OCI-LY7 (cell line): Measurements from ENCODE around the gene ZNF189.

Experiments
- EZH2phosphoT487 ChIP-seq: fragments of 200-600 bp; sonication (generic); IDR thresholded peaks from 2 replicates; pipeline ENCODE4 v1.6.1; 2018; ENCODE audit warnings: low read depth, borderline replicate concordance, mild to moderate bottlenecking, mixed run types, antibody characterized with exemption, low read length, moderate library complexity, mixed read lengths
- TF ChIP-seq, protein P1 (sequence below): fragments of 200-600 bp; sonication (generic); conservative IDR thresholded peaks from 2 replicates; pipeline ENCODE4 v1.5.1; 2014; ENCODE audit warnings: mild to moderate bottlenecking, antibody characterized with exemption, low read length, moderate library complexity, mixed read lengths

DNA sequence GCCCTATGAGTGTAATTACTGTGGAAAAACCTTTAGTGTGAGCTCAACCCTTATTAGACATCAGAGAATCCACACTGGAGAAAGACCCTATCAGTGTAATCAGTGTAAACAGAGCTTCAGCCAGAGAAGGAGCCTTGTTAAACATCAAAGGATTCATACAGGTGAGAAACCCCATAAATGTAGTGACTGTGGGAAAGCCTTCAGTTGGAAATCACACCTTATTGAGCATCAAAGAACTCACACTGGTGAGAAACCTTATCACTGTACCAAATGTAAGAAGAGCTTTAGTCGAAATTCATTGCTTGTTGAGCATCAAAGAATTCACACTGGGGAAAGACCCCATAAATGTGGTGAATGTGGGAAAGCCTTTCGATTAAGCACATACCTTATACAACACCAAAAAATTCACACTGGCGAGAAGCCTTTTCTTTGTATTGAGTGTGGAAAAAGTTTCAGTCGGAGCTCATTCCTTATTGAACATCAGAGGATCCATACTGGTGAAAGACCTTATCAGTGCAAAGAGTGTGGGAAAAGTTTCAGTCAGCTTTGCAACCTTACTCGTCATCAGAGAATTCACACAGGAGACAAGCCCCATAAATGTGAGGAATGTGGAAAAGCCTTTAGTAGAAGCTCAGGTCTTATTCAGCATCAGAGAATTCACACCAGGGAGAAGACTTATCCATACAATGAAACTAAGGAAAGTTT, 9.9 kb downstream of the ZNF189 start:
- TF ChIP-seq, protein P1, sequence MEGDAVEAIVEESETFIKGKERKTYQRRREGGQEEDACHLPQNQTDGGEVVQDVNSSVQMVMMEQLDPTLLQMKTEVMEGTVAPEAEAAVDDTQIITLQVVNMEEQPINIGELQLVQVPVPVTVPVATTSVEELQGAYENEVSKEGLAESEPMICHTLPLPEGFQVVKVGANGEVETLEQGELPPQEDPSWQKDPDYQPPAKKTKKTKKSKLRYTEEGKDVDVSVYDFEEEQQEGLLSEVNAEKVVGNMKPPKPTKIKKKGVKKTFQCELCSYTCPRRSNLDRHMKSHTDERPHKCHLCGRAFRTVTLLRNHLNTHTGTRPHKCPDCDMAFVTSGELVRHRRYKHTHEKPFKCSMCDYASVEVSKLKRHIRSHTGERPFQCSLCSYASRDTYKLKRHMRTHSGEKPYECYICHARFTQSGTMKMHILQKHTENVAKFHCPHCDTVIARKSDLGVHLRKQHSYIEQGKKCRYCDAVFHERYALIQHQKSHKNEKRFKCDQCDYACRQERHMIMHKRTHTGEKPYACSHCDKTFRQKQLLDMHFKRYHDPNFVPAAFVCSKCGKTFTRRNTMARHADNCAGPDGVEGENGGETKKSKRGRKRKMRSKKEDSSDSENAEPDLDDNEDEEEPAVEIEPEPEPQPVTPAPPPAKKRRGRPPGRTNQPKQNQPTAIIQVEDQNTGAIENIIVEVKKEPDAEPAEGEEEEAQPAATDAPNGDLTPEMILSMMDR = no peak
- no peak for TF ChIP-seq EZH2phosphoT487
